Measurements from ENCODE around the gene RRAS. TPM values are rescaled to one million over a fixed set of nuclear protein-coding genes. Genes with fewer than 3 reads are reported as not detected.

The RRAS gene
- total and polyA plus RNA-seq, 2 of the 4 experiments (the other 2 are of a cell fraction): 50.2 to 241 TPM

DNA sequence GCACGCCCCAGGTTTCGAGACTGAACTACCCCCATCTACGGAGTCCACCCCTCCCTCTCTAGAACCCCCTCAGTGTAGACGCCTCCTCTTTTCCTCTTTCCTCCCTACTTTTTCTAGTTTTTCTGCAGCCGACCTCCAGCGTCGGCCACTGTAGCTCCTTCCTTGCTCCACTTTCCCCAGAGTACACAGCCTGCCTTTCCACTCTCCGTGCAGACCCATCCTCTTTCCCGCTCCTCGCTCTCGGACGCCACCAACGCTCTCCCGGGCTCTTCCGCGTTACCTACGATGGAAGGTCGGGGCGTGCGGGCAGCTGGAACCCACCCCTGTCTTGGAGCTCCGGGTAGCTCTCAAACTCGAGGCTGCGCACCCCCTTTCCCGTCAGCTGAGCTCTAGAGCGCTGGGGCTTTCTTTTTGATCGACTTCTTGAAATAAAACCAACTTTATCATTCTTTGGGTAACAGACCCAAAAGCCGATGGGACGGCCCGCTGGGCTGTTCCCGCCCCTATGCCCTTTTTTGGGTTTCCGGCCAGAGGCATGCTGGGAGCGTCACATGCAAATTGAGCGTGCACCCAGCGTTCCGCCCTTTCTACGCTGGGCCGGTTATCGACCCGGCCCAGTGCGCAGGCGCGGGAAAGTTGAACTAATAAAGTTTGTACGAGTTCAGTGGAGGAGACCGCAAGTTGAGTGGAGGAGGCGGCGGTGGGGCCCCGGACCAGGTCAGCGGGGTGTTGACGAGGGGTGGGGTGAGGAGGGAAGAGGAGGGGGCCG lies 25.6 kb upstream of the RRAS start, which contains the start of the genes BCL2L12 and IRF3:
TSS of gene BCL2L12 (plus strand) at position 583 of the 769 bp plus-strand sequence. CDS start 760 bp downstream, outside the sequence.
TSS of gene IRF3 (minus strand) at position 507 of the 769 bp plus-strand sequence. CDS start 1,019 bp downstream, outside the sequence.
- WGBS, 2 experiments (ENCODE audit: extremely low coverage in 2 of 2, insufficient read length in 1 of 2): 1% methylated on average over 21 of the region's 50 CpGs; no CpG with 5 or more reads in 1 of the 2 experiments
- Histone ChIP-seq H3K14ac (replicated peaks; ENCODE audit: low read depth, low read length) (peak within 1 kb of the TSS; percentile 89), H2AK5ac (ENCODE audit: low read depth, low read length) (peak within 1 kb of the TSS; percentile 96), H3K27ac (ENCODE audit: insufficient read depth, low read length) (peak within 1 kb of the TSS; percentile 87), H3K23ac (ENCODE audit: low read depth, low read length) (peak within 1 kb of the TSS; percentile 97), H4K5ac (ENCODE audit: low read depth, low read length) (peak within 1 kb of the TSS; percentile 53), H3K4ac (ENCODE audit: low read depth, low read length) (peak within 1 kb of the TSS; percentile 92), H3K9me1 (ENCODE audit: insufficient read depth, low read length) (peaks cover 3% of the 10 kb centered on the region; the same call in 1 of the 2 replicates), H2BK120ac (ENCODE audit: low read depth, low read length) (peak within 1 kb of the TSS; percentile 35; the same call in 1 of the 2 replicates), H4K91ac (ENCODE audit: insufficient read depth, low read depth, low read length) (peak within 1 kb of the TSS; percentile 69), H4K8ac (ENCODE audit: low read depth in 2 of 2, low read length in 2 of 2) (peak within 1 kb of the TSS; percentile 42 to 91), H3K79me1 (ENCODE audit: low read depth in 1 of 2, low read length in 2 of 2) (peaks cover 8 to 54% of the 10 kb centered on the region in 2 experiments; a peak in 3 of 4 replicates), H2AFZ (replicated peaks; ENCODE audit: low read length, poor library complexity) (peak within 1 kb of the TSS; percentile 93), H3K4me2 (ENCODE audit: low read depth, low read length) (peak within 1 kb of the TSS; percentile 92), H3K27me3 (ENCODE audit: control insufficient read depth, insufficient read depth, low read length) (no peaks in the 10 kb centered on the region), H4K20me1 (ENCODE audit: insufficient read depth, low read length) (peaks cover 11% of the 10 kb centered on the region), H3K4me3 (ENCODE audit: insufficient read depth, low read depth, low read length) (peak within 1 kb of the TSS; percentile 77), H3K36me3 (ENCODE audit: control insufficient read depth, insufficient read depth, low read length) (peaks cover 23% of the 10 kb centered on the region), H2BK5ac (ENCODE audit: low read depth, low read length, poor library complexity, severe bottlenecking) (peak within 1 kb of the TSS; percentile 88), H3K4me1 (ENCODE audit: control insufficient read depth, insufficient read depth, low read length) (peaks cover 9% of the 10 kb centered on the region), H3K9ac (ENCODE audit: low read depth, low read length) (peak within 1 kb of the TSS; percentile 91), H2BK20ac (ENCODE audit: low read depth, low read length) (no peak within 1 kb of the TSS), H3K9me3 (ENCODE audit: control insufficient read depth, insufficient read depth, low read length) (no peaks in the 10 kb centered on the region), H2BK15ac (ENCODE audit: low read depth, low read length) (no peak within 1 kb of the TSS), H3K18ac (ENCODE audit: low read depth, low read length) (peak within 1 kb of the TSS; percentile 22), H3K56ac (ENCODE audit: extremely low read depth, insufficient read depth, low read length) (peak within 1 kb of the TSS; percentile 71), H2AK9ac (replicated peaks; ENCODE audit: low read depth, low read length, poor library complexity) (peak within 1 kb of the TSS; percentile 86)
- in situ Hi-C loops (cut with MboI; ENCODE audit: low sequenced_read_pairs) (loop anchor here (10.0 kb wide), 1 partner anchor 171 kb away; the partner anchor contains the start of gene RPS11), intact Hi-C loops (cut with micrococcal nuclease) (loop anchor here (1.0 kb wide), 1 partner anchor 23 kb away; the partner anchor contains the start of gene SCAF1), dilution Hi-C loops (cut with HindIII; ENCODE audit: low sequenced_read_pairs, unreplicated experiment) (no loop called here)
- ChIA-PET POLR2A (ENCODE audit: unreplicated experiment) (no interaction called here), CTCF (interaction anchor here (0.6 to 1.0 kb wide), 3 partner anchors 9 to 138 kb away, joined by 3 read pairs; partner anchors contain the start of gene RCN3)
- no TSS peak for BruUV-seq (replicated peaks)
- ATAC-seq (ENCODE audit: low read depth): peak; percentile 91
- TF ChIP-seq RAD21 (IDR thresholded peaks at IDR 0.05; ENCODE audit: low read length) (no peak), MAZ (IDR thresholded peaks at IDR 0.05; ENCODE audit: borderline replicate concordance, low read depth, low read length) (peak; percentile 29; the same call in 1 of the 2 replicates), MAFK (IDR thresholded peaks at IDR 0.05; ENCODE audit: low read depth, low read length) (no peak), RFX5 (IDR thresholded peaks at IDR 0.05; ENCODE audit: low read depth, low read length) (no peak), POLR2A (IDR thresholded peaks at IDR 0.05; ENCODE audit: low read depth, low read length) (peak; percentile 77), RCOR1 (IDR thresholded peaks at IDR 0.05; ENCODE audit: insufficient replicate concordance, low read length) (no peak), BHLHE40 (IDR thresholded peaks at IDR 0.05; ENCODE audit: low read depth, low read length) (peak; percentile 18; the same call in 1 of the 2 replicates), MXI1 (IDR thresholded peaks at IDR 0.05; ENCODE audit: borderline replicate concordance, low read depth, low read length) (peak; percentile 67; the same call in 1 of the 2 replicates)
- TF ChIP-seq, protein P1, sequence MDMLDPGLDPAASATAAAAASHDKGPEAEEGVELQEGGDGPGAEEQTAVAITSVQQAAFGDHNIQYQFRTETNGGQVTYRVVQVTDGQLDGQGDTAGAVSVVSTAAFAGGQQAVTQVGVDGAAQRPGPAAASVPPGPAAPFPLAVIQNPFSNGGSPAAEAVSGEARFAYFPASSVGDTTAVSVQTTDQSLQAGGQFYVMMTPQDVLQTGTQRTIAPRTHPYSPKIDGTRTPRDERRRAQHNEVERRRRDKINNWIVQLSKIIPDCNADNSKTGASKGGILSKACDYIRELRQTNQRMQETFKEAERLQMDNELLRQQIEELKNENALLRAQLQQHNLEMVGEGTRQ (IDR thresholded peaks at IDR 0.05; ENCODE audit: low read depth, low read length): peak; percentile 79
- TF ChIP-seq, protein P2, sequence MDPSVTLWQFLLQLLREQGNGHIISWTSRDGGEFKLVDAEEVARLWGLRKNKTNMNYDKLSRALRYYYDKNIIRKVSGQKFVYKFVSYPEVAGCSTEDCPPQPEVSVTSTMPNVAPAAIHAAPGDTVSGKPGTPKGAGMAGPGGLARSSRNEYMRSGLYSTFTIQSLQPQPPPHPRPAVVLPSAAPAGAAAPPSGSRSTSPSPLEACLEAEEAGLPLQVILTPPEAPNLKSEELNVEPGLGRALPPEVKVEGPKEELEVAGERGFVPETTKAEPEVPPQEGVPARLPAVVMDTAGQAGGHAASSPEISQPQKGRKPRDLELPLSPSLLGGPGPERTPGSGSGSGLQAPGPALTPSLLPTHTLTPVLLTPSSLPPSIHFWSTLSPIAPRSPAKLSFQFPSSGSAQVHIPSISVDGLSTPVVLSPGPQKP (IDR thresholded peaks at IDR 0.05; ENCODE audit: borderline replicate concordance, low read depth, low read length): peak; percentile 99
- peak; percentile 93 for DNase-seq

Data from IMR-90 (cell line).